Ascending aorta (tissue), 2 donors: ENCODE results near the gene MARK2. TPM values are rescaled to one million over a fixed set of nuclear protein-coding genes. Genes with fewer than 3 reads are reported as not detected.

Source experiments
- DNase-seq, 2 donors: peaks; one replicate each; pipeline ENCODE4 v3.0.0-alpha.2; 2019; ENCODE audit warnings: low spot score in 2 of 2
- H3K27ac ChIP-seq, 2 donors: fragments of 200-600 bp; sonication (generic); one replicate each; pipeline ENCODE4 v1.5.1; 2016 to 2017; ENCODE audit warnings: mild to moderate bottlenecking in 1 of 2
- H3K27me3 ChIP-seq: fragments of 200-600 bp; sonication (generic); one replicate; pipeline ENCODE4 v1.5.1; 2017
- H3K36me3 ChIP-seq, 2 donors: fragments of 200-600 bp; sonication (generic); one replicate each; pipeline ENCODE4 v1.5.1; 2016
- H3K4me1 ChIP-seq, 2 donors: fragments of 200-600 bp; sonication (generic); one replicate each; pipeline ENCODE4 v1.5.1; 2016 to 2017; ENCODE audit warnings: mild to moderate bottlenecking in 1 of 2
- H3K4me3 ChIP-seq, 2 donors: fragments of 200-600 bp; sonication (generic); one replicate each; pipeline ENCODE4 v1.5.1; 2016 to 2017; ENCODE audit warnings: mild to moderate bottlenecking in 1 of 2
- H3K9me3 ChIP-seq, 2 donors: fragments of 200-600 bp; sonication (generic); one replicate each; pipeline ENCODE4 v1.5.1; 2016
- intact Hi-C: fragments of 100-400 bp; cut with DNase I; formaldehyde crosslinking; loops from one replicate; pipeline ENCODE4 v1.15.1; 2023
- total RNA-seq: library from RNA; depleted of rRNA; stranded (reverse); fragments of >200 nt; gene quantifications from one replicate; pipeline ENCODE4 v1.1.0, GENCODE V29; 2016
- TF ChIP-seq, protein P1 (sequence below), 3 experiments: fragments of 200-600 bp in 2 of 3; fragments of 450-650 bp in 1 of 3; sonication (generic) in 2 of 3; IDR thresholded peaks; one replicate each; pipeline ENCODE4 v1.5.1; 2016 to 2019; ENCODE audit warnings: antibody characterized with exemption in 3 of 3, mild to moderate bottlenecking in 1 of 3, moderate library complexity in 1 of 3

Gene MARK2
- total RNA-seq, 1 donor from 2014 or later: 45.7 TPM

DNA sequence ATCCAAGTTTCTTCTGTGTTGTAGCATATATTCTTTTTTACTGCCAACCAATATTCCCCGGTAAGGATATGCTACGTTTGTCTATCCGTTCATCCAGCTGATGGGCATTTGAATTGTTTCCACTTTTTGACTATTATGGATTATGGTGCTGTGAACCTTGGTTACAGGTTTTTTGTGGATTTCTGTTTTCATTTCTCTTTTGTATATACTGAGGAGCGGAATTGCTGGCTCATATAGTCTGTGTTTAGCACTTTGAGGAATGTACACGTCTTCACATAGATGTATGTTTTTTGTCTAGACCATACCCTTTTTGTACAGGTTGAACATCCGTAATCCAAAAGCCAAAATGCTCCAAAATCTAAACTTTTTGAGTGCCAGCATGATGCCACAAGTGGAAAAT is 54.4 kb downstream of the MARK2 start:
- TF ChIP-seq, protein P1, sequence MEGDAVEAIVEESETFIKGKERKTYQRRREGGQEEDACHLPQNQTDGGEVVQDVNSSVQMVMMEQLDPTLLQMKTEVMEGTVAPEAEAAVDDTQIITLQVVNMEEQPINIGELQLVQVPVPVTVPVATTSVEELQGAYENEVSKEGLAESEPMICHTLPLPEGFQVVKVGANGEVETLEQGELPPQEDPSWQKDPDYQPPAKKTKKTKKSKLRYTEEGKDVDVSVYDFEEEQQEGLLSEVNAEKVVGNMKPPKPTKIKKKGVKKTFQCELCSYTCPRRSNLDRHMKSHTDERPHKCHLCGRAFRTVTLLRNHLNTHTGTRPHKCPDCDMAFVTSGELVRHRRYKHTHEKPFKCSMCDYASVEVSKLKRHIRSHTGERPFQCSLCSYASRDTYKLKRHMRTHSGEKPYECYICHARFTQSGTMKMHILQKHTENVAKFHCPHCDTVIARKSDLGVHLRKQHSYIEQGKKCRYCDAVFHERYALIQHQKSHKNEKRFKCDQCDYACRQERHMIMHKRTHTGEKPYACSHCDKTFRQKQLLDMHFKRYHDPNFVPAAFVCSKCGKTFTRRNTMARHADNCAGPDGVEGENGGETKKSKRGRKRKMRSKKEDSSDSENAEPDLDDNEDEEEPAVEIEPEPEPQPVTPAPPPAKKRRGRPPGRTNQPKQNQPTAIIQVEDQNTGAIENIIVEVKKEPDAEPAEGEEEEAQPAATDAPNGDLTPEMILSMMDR (IDR thresholded peaks at IDR 0.05): no peak
- no peak for DNase-seq
- Histone ChIP-seq H3K4me3 (no peak overlapping the region), H3K9me3 (no peaks in the 10 kb centered on the region), H3K27ac (no peak overlapping the region), H3K27me3 (no peaks in the 10 kb centered on the region), H3K4me1 (peaks cover 5 to 10% of the 10 kb centered on the region in 2 donors), H3K36me3 (peaks cover 9 to 31% of the 10 kb centered on the region in 2 donors)
- intact Hi-C loops: no loop called here

DNA sequence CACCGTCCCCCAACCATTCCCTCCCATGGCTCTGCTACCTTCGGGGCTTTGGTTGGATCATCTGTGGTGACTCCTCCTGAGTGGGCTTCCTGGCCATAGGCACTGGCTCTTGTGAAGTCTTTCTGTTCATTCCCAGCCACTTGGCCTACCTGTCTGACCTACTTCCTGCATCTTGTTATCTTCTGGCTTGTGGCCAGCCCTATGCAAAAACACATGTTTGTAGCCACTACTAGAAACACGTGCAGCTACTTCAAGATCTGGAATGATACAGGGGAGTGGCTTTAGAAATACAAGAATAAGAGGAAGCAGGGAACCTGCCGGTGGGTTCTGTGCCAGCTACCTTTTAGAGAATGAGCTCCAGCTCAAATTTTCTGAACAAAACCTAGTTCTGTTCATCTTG is 57.2 kb downstream of the MARK2 start:
- Histone ChIP-seq H3K4me1 (no peaks in the 10 kb centered on the region), H3K4me3 (no peak overlapping the region), H3K36me3 (peaks cover 35 to 58% of the 10 kb centered on the region in 2 donors), H3K27me3 (no peaks in the 10 kb centered on the region), H3K27ac (no peak overlapping the region), H3K9me3 (no peaks in the 10 kb centered on the region)
- TF ChIP-seq, protein P1 (IDR thresholded peaks at IDR 0.05): no peak
- no peak for DNase-seq
- intact Hi-C loops: no loop called here

DNA sequence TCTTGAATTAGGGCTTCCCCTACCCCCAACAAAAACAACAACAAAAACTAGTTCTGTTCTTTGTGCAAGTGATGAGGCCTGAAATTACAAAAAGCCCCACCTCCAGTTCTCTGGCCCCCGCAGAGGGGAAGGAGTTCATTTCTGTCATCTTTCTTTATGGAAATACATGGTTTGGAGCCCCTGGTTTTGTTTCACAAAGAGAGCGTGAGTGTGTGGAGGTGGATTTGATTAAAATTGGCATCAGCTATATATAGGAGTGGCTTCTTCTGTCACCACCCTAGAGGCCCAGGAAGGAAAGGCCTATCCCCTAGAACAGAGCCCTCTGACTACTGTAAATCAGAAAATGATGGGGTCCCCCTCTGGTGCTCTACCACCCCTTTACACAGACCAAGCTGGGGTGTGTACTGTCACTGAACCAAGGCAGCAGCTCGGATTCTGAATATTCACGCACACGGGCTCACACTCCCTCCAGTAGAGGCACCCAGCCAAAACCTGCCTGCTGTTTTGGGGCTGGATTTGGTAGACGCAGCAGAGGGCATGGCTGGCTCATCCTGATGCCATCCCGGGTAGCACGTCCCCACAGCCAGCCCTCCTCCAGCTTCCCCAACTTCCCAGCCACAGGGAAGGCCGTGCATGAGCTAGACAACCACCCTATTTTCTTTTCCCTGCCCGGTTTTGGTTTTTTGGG is 58.7 kb downstream of the MARK2 start:
- Histone ChIP-seq H3K36me3 (peaks cover 48 to 71% of the 10 kb centered on the region in 2 donors), H3K9me3 (no peaks in the 10 kb centered on the region), H3K27me3 (no peaks in the 10 kb centered on the region), H3K4me3 (no peak overlapping the region), H3K27ac (no peak overlapping the region), H3K4me1 (no peaks in the 10 kb centered on the region)
- intact Hi-C loops: no loop called here
- DNase-seq: no peak
- TF ChIP-seq, protein P1 (IDR thresholded peaks at IDR 0.05): no peak

DNA sequence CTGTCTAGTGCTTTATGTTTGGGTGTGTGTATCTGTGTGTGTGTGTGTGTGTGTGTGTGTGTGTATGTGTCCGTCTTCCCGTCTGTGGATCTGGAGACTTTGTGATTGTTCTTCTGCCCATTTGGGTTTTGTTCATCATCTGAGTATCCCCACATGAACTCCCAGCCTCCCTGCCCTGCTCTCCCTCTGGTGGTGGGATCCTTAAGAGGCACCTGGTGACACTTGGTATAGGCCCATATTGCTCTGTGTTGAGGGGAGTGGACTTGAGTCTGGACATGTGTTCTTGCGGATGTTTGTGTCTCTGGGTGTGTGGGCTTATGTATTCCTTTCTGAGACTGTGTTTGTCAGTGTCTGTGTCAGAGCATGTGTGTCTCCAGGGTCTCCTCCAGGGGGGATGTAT is 62.8 kb downstream of the MARK2 start:
- Histone ChIP-seq H3K9me3 (no peaks in the 10 kb centered on the region), H3K27me3 (no peaks in the 10 kb centered on the region), H3K4me1 (no peaks in the 10 kb centered on the region), H3K4me3 (no peak overlapping the region), H3K36me3 (peaks cover 85 to 88% of the 10 kb centered on the region in 2 donors), H3K27ac (no peak overlapping the region)
- no peak for DNase-seq
- TF ChIP-seq, protein P1 (IDR thresholded peaks at IDR 0.05): no peak
- intact Hi-C loops: no loop called here

DNA sequence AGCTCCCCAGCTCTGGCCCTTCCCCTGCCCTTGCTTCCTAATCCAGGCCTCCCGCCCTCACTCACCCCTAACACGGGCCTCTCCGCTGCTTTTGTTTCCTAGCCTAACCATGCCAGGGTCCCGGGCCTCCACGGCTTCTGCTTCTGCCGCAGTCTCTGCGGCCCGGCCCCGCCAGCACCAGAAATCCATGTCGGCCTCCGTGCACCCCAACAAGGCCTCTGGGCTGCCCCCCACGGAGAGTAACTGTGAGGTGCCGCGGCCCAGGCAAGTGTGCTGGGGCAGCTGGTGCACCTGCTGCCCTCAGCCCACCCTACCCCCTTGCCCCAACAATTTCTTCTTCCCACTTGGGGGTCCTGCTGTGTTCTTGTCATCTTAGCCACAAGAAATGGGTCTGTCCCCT is 65.0 kb downstream of the MARK2 start:
- Histone ChIP-seq H3K27me3 (no peaks in the 10 kb centered on the region), H3K4me1 (peaks cover 0 to 8% of the 10 kb centered on the region in 2 donors), H3K27ac (peak overlapping the region in 1 of 2 donors; percentile 45), H3K36me3 (peaks cover 85 to 87% of the 10 kb centered on the region in 2 donors), H3K4me3 (no peak overlapping the region), H3K9me3 (no peaks in the 10 kb centered on the region)
- no peak for DNase-seq
- intact Hi-C loops: no loop called here
- TF ChIP-seq, protein P1 (IDR thresholded peaks at IDR 0.05): no peak
